Measurements from ENCODE around the gene FBLN7. TPM values are rescaled to one million over a fixed set of nuclear protein-coding genes. Genes with fewer than 3 reads are reported as not detected.

FBLN7 gene
- total RNA-seq, 3 donors from 2014 or later: 0.72 to 2.2 (median 0.94) TPM

DNA sequence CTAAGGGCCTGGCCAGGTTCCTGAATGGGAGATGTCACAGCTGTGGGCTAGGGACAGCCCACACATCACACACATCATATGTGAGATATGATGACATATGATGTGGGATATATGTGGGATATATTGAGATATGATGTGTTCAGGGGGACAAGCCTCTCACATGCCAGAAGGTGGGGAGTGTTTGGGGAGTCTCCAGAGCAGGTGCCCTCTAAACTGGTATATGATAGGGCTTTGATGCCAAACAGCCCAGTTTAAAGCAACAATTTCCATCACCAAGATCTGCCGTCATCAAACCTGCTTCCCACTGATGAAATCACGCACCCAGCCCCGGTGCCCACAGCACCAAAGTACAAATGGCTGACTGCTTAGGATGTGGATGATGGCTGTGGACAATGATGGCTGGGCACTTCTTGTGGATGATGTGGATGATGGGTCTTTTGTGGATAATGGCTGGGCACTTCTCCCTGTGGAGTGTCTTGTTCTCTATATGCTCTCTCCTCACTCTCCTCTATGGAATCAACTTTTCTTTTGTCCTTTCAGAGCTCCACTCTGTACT, 50.9 kb downstream of the FBLN7 start:
- H3K4me3 ChIP-seq: no peak overlapping the region
- ATAC-seq: no peak
- H3K36me3 ChIP-seq (ENCODE audit: low read depth): no peaks in the 10 kb centered on the region
- TF ChIP-seq, protein P1, sequence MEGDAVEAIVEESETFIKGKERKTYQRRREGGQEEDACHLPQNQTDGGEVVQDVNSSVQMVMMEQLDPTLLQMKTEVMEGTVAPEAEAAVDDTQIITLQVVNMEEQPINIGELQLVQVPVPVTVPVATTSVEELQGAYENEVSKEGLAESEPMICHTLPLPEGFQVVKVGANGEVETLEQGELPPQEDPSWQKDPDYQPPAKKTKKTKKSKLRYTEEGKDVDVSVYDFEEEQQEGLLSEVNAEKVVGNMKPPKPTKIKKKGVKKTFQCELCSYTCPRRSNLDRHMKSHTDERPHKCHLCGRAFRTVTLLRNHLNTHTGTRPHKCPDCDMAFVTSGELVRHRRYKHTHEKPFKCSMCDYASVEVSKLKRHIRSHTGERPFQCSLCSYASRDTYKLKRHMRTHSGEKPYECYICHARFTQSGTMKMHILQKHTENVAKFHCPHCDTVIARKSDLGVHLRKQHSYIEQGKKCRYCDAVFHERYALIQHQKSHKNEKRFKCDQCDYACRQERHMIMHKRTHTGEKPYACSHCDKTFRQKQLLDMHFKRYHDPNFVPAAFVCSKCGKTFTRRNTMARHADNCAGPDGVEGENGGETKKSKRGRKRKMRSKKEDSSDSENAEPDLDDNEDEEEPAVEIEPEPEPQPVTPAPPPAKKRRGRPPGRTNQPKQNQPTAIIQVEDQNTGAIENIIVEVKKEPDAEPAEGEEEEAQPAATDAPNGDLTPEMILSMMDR (IDR thresholded peaks at IDR 0.05): no peak
- H3K9me3 ChIP-seq: no peaks in the 10 kb centered on the region
- no peaks in the 10 kb centered on the region for H3K4me1 ChIP-seq (ENCODE audit: low read depth)
- no peak for DNase-seq
- intact Hi-C loops (cut with DNase I, micrococcal nuclease): no loop called here

GRCh38 chr2:112194028-112194427, 55.8 kb downstream of the FBLN7 start:
- TF ChIP-seq, protein P1 (IDR thresholded peaks at IDR 0.05): no peak
- intact Hi-C loops (cut with DNase I, micrococcal nuclease): no loop called here
- Histone ChIP-seq H3K4me3 (no peak overlapping the region), H3K9me3 (no peaks in the 10 kb centered on the region), H3K36me3 (ENCODE audit: low read depth) (no peaks in the 10 kb centered on the region), H3K4me1 (ENCODE audit: low read depth) (no peaks in the 10 kb centered on the region)
- no peak for DNase-seq
- ATAC-seq: no peak

GRCh38 chr2:112194482-112194881, 56.3 kb downstream of the FBLN7 start:
- DNase-seq: no peak
- no peaks in the 10 kb centered on the region for H3K36me3 ChIP-seq (ENCODE audit: low read depth)
- no peaks in the 10 kb centered on the region for H3K9me3 ChIP-seq
- no peak overlapping the region for H3K4me3 ChIP-seq
- intact Hi-C loops (cut with DNase I, micrococcal nuclease): no loop called here
- TF ChIP-seq, protein P1 (IDR thresholded peaks at IDR 0.05): no peak
- no peaks in the 10 kb centered on the region for H3K4me1 ChIP-seq (ENCODE audit: low read depth)
- ATAC-seq: no peak

DNA sequence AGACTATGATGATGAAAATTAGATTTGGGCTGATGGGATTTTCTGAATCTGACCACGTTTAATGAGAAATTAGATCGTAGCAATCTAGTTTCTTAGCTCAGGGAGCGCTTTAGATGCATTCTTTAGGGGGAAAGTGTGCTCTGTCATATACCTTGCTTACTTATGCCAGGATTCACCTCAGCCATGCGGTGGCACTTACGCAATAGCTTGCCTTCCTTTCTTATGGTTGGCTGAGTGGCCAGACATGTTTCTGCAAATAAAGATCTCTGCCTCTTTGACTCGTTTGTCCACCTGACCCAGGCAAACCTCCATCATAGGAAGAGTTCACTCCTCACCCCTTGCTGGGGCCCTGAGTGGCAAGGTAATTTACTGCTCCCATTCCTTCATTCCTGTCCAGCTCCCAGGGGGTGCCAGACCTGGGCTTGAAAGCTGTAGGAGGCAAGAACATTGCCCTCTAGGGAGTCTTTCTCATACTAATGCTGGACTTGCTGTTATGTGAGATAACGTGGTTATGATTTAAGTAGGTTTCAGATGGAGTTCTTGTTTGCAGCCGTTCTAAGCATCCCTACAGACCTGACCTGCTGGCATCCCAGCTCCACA, 57.1 kb downstream of the FBLN7 start:
- ATAC-seq (no peak), DNase-seq (no peak)
- no peaks in the 10 kb centered on the region for H3K36me3 ChIP-seq (ENCODE audit: low read depth)
- H3K9me3 ChIP-seq: no peaks in the 10 kb centered on the region
- intact Hi-C loops (cut with DNase I, micrococcal nuclease): no loop called here
- no peak overlapping the region for H3K4me3 ChIP-seq
- TF ChIP-seq, protein P1 (IDR thresholded peaks at IDR 0.05): no peak
- no peaks in the 10 kb centered on the region for H3K4me1 ChIP-seq (ENCODE audit: low read depth)

- Histone ChIP-seq H3K36me3 (ENCODE audit: low read depth) (no peaks in the 10 kb centered on the region), H3K9me3 (no peaks in the 10 kb centered on the region), H3K4me1 (ENCODE audit: low read depth) (no peaks in the 10 kb centered on the region), H3K4me3 (no peak overlapping the region)
- ATAC-seq (no peak), DNase-seq (no peak)
- TF ChIP-seq, protein P1 (IDR thresholded peaks at IDR 0.05): no peak
- intact Hi-C loops (cut with DNase I, micrococcal nuclease): no loop called here
These were observed 57.8 kb downstream of the FBLN7 start for GRCh38 chr2:112195950-112196349.
